ENCODE results near the gene CCNY.

DNA sequence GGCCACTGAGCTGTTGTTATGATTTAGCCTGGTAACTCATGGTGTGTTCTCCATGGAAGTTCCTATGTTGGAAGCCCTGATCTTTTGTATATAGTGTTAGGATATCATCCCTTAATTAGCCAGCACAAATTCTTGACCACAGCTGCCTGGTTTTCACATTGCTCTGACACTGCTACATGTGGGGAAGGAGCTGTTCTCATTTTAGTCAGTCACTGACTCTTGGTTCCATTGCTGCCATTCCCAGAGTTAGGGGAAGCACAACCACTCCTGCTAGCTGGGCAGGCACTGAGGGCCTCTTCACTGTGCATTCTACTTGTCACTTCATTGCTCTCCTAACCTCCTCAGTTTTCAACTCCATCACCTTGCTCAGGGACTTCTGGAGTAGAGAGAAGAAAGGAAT, 170.4 kb downstream of the CCNY start:
- TF ChIP-seq, protein P1, sequence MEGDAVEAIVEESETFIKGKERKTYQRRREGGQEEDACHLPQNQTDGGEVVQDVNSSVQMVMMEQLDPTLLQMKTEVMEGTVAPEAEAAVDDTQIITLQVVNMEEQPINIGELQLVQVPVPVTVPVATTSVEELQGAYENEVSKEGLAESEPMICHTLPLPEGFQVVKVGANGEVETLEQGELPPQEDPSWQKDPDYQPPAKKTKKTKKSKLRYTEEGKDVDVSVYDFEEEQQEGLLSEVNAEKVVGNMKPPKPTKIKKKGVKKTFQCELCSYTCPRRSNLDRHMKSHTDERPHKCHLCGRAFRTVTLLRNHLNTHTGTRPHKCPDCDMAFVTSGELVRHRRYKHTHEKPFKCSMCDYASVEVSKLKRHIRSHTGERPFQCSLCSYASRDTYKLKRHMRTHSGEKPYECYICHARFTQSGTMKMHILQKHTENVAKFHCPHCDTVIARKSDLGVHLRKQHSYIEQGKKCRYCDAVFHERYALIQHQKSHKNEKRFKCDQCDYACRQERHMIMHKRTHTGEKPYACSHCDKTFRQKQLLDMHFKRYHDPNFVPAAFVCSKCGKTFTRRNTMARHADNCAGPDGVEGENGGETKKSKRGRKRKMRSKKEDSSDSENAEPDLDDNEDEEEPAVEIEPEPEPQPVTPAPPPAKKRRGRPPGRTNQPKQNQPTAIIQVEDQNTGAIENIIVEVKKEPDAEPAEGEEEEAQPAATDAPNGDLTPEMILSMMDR (IDR thresholded peaks at IDR 0.05 in 4 of 5, conservative IDR thresholded peaks at IDR 0.05 in 1 of 5) = no peak
- no peak for TF ChIP-seq POLR2A (IDR thresholded peaks at IDR 0.05)
